B cell (primary cell): ENCODE data around the gene RNF4. TPM values are rescaled to one million over a fixed set of nuclear protein-coding genes. Genes with fewer than 3 reads are reported as not detected.

Source experiments
- ATAC-seq: fragments of 200-7000 bp; cut with Tn5 transposase; one replicate; pipeline ENCODE4 v1.10.0; 2021; ENCODE audit warnings: low read depth, mild to moderate bottlenecking, moderate number of reproducible peaks, moderate library complexity
- CTCF ChIA-PET: fragments of 350-600 bp; sonication (Branson Sonifier 250); formaldehyde crosslinking; loops from one replicate; lab custom pipeline; 2021; ENCODE audit warnings: antibody characterized with exemption, inconsistent platforms; lab: Charles Lee
- POLR2A ChIA-PET: fragments of 350-600 bp; sonication (Branson Sonifier 250); formaldehyde crosslinking; loops from one replicate; lab custom pipeline; 2021; ENCODE audit warnings: antibody characterized with exemption; lab: Charles Lee
- DNase-seq: peaks from one replicate; pipeline ENCODE4 v3.0.0; 2013
- H2AFZ ChIP-seq: 2 replicates; pipeline ENCODE4 v1.6.1; 2012; ENCODE audit warnings: mild to moderate bottlenecking, low read depth, low read length; ENCODE audit not compliant: insufficient read depth, poor library complexity, severe bottlenecking
- H3K27ac ChIP-seq, 2 donors: 1 replicate in 1 of 2; 2 replicates in 1 of 2; pipeline ENCODE4 v1.5.1; 2012 to 2013; ENCODE audit warnings: low read length in 2 of 2, mild to moderate bottlenecking in 2 of 2, moderate library complexity in 1 of 2
- H3K27me3 ChIP-seq, 4 experiments: fragments of 200-600 bp in 1 of 4; sonication (generic) in 1 of 4; replicated peaks in 1 of 4; 1 replicate in 2 of 4; 2 replicates in 2 of 4; pipeline versions ENCODE4 v1.6.1 to v1.7.0; 2013 to 2016; ENCODE audit warnings: low read length in 3 of 4, mild to moderate bottlenecking in 2 of 4, mixed read lengths in 1 of 4, moderate library complexity in 1 of 4; ENCODE audit not compliant: insufficient read depth in 4 of 4, control insufficient read depth in 3 of 4; ENCODE audit errors: control extremely low read depth in 1 of 4
- H3K36me3 ChIP-seq, 2 experiments: replicated peaks in 1 of 2; 1 replicate in 1 of 2; 2 replicates in 1 of 2; pipeline versions ENCODE4 v1.6.1 to v1.7.1; 2013; ENCODE audit warnings: low read length in 1 of 2; ENCODE audit not compliant: insufficient read depth in 2 of 2, control insufficient read depth in 1 of 2; ENCODE audit errors: control extremely low read depth in 1 of 2, extremely low read depth in 1 of 2
- H3K4me1 ChIP-seq, 2 donors: fragments of 200-600 bp in 1 of 2; sonication (generic) in 1 of 2; 1 replicate in 1 of 2; 2 replicates in 1 of 2; pipeline versions ENCODE4 v1.5.1 to v1.6.1; 2013 to 2017; ENCODE audit warnings: low read length in 2 of 2; ENCODE audit not compliant: control insufficient read depth in 2 of 2, insufficient read depth in 2 of 2
- H3K4me2 ChIP-seq: replicated peaks from 2 replicates; pipeline ENCODE3; 2012; ENCODE audit warnings: mild to moderate bottlenecking, low read depth, low read length; ENCODE audit not compliant: poor library complexity, severe bottlenecking
- H3K4me3 ChIP-seq, 5 experiments: fragments of 200-600 bp in 1 of 5; sonication (generic) in 1 of 5; 1 replicate in 3 of 5; 2 replicates in 2 of 5; pipeline versions ENCODE4 v1.5.1 to v1.7.0; 2011 to 2016; ENCODE audit warnings: low read length in 4 of 5, mild to moderate bottlenecking in 4 of 5, low read depth in 2 of 5, control low read depth in 1 of 5, moderate library complexity in 1 of 5; ENCODE audit not compliant: insufficient read depth in 1 of 5; ENCODE audit errors: control extremely low read depth in 1 of 5, extremely low read depth in 1 of 5
- H3K79me2 ChIP-seq: fragments of 200-600 bp; sonication (generic); one replicate; pipeline ENCODE4 v1.6.0; 2016; ENCODE audit warnings: low read length; ENCODE audit not compliant: control insufficient read depth, insufficient read depth
- H3K9ac ChIP-seq: fragments of 200-600 bp; sonication (generic); 2 replicates; pipeline ENCODE4 v1.6.1; 2017; ENCODE audit warnings: mild to moderate bottlenecking, low read length, moderate library complexity
- H3K9me3 ChIP-seq, 3 donors: one replicate each; pipeline versions ENCODE4 v1.6.1 to v1.7.1; 2013; ENCODE audit warnings: low read length in 2 of 3; ENCODE audit not compliant: control insufficient read depth in 2 of 3, insufficient read depth in 1 of 3; ENCODE audit errors: control extremely low read depth in 1 of 3
- H4K20me1 ChIP-seq: 2 replicates; pipeline ENCODE4 v1.6.0; 2012; ENCODE audit warnings: mild to moderate bottlenecking, low read length; ENCODE audit not compliant: insufficient read depth, control insufficient read depth, poor library complexity, severe bottlenecking
- H3K27ac Mint-ChIP-seq: one replicate; pipeline ENCODE4 v1.8.0; 2021; ENCODE audit warnings: mixed read lengths
- H3K27me3 Mint-ChIP-seq: one replicate; pipeline ENCODE4 v1.8.0; 2021; ENCODE audit warnings: mixed read lengths
- H3K4me1 Mint-ChIP-seq: one replicate; pipeline ENCODE4 v1.8.0; 2021; ENCODE audit warnings: mixed read lengths
- H3K4me3 Mint-ChIP-seq: one replicate; pipeline ENCODE4 v1.8.0; 2021; ENCODE audit warnings: mixed read lengths
- H3K9me3 Mint-ChIP-seq: one replicate; pipeline ENCODE4 v1.8.0; 2022; ENCODE audit warnings: mixed read lengths; ENCODE audit not compliant: insufficient read depth
- EZH2 ChIP-seq: IDR thresholded peaks from 2 replicates; pipeline ENCODE4 v1.6.1; 2012; ENCODE audit warnings: borderline replicate concordance, low read depth, mild to moderate bottlenecking, moderate library complexity, low read length; ENCODE audit not compliant: insufficient read depth, poor library complexity, severe bottlenecking
- WGBS: methylation state at CpG from one replicate; pipeline ENCODE4 v1.1.5; 2013; ENCODE audit warnings: missing lambda C conversion rate; ENCODE audit not compliant: insufficient coverage; 5-methylcytosine and 5-hydroxymethylcytosine counted together
- intact Hi-C: fragments of 100-400 bp; cut with micrococcal nuclease; formaldehyde crosslinking; loops from one replicate; pipeline ENCODE4 v1.10.0; 2022
- polyA plus RNA-seq: library from polyadenylated mRNA; depleted of rRNA; stranded (reverse); fragments of >200 nt; gene quantifications from 2 replicates; pipeline ENCODE4 v1.2.3, GENCODE V29; 2012
- total RNA-seq, 2 donors: library from RNA; stranded (reverse); fragments of 120-200 nt in 1 of 2; gene quantifications; 1 replicate in 1 of 2; 2 replicates in 1 of 2; pipeline versions ENCODE4 v1.2.3 to v1.2.4, GENCODE V29; 2013 to 2022
- TF ChIP-seq, protein P1 (sequence below): fragments of 200-600 bp; IDR thresholded peaks from one replicate; pipeline ENCODE4 v1.8.0; 2022; ENCODE audit warnings: antibody characterized with exemption, mild to moderate bottlenecking

The RNF4 gene
- total and polyA plus RNA-seq, 2 donors (not counting 1 experiment from before 2014, with no cell fraction given) = 61.8 to 95.2 TPM

DNA sequence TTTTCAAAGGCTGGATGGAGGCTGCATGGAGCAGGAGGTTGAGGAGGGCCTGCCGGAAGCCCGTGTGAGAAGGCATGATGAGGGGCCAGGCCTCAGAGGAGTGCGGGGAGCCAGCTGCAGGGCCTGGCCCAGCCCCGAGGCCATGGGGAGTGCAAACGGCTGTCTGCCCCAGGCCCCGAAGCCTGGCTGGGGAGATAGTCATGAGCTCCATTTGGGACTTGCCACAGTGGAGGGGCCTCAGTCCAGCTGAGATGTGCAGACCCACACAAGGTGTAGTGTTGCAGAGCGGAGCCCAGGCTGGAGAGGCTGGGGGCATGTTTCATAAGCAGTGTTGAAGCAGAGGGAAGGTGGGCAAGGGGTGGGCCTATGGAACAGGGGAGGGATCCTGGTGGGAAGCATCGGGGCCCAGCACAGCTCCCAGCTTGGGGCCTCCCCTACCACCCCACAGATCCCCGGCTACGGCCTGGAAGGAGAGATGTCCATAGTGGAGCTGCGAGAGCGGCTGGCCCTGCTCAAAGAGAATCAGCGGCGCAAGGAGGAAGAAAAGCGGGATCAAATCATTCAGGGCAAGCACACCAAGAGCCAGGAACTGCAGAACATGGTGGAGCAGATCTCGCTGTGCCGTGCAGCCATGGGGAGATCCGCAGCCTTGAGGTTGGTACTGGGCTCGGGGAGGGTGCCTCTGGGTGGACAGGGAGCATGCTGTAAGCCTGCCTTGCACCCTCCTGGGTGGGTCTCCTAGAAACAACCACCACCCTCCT, 9.1 kb upstream of the RNF4 start:
- POLR2A ChIA-PET = no interaction called here
- no peak overlapping the region for H2AFZ ChIP-seq
- intact Hi-C loops = loop anchor here (5.0 kb wide), 1 partner anchor 38 kb away; no protein-coding TSS in a partner anchor
- no peaks in the 10 kb centered on the region for H3K9me3 ChIP-seq
- over 99% methylated on average over 16 of the region's 19 CpGs for WGBS
- TF ChIP-seq, protein P1, sequence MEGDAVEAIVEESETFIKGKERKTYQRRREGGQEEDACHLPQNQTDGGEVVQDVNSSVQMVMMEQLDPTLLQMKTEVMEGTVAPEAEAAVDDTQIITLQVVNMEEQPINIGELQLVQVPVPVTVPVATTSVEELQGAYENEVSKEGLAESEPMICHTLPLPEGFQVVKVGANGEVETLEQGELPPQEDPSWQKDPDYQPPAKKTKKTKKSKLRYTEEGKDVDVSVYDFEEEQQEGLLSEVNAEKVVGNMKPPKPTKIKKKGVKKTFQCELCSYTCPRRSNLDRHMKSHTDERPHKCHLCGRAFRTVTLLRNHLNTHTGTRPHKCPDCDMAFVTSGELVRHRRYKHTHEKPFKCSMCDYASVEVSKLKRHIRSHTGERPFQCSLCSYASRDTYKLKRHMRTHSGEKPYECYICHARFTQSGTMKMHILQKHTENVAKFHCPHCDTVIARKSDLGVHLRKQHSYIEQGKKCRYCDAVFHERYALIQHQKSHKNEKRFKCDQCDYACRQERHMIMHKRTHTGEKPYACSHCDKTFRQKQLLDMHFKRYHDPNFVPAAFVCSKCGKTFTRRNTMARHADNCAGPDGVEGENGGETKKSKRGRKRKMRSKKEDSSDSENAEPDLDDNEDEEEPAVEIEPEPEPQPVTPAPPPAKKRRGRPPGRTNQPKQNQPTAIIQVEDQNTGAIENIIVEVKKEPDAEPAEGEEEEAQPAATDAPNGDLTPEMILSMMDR = no peak
- TF ChIP-seq EZH2 = no peak
- peaks cover 0 to 9% (median 4%) of the 10 kb centered on the region in 4 experiments for H3K27me3 ChIP-seq
- no peak overlapping the region for H3K4me3 ChIP-seq
- Mint-ChIP-seq H3K27ac (no peak overlapping the region), H3K27me3 (peaks cover 3% of the 10 kb centered on the region), H3K4me3 (no peak overlapping the region), H3K9me3 (no peaks in the 10 kb centered on the region), H3K4me1 (peaks cover 7% of the 10 kb centered on the region)
- DNase-seq = no peak
- H3K36me3 ChIP-seq = no peaks in the 10 kb centered on the region
- H4K20me1 ChIP-seq = peaks cover 11% of the 10 kb centered on the region
- H3K4me1 ChIP-seq = peaks cover 5 to 10% of the 10 kb centered on the region in 2 donors
- CTCF ChIA-PET = interaction anchor here (7.5 kb wide), 1 partner anchor 241 kb away, joined by 54 read pairs; no protein-coding TSS in a partner anchor
- ATAC-seq = no peak
- H3K9ac ChIP-seq = no peak overlapping the region
- no peak overlapping the region for H3K4me2 ChIP-seq
- no peak overlapping the region for H3K27ac ChIP-seq
- H3K79me2 ChIP-seq = peaks cover 9% of the 10 kb centered on the region
